ENCODE results near the gene PTPRZ1. TPM values are rescaled to one million over a fixed set of nuclear protein-coding genes. Genes with fewer than 3 reads are reported as not detected.

Gene PTPRZ1
- total and polyA plus RNA-seq, 2 donors (not counting 1 experiment from before 2014, with no cell fraction given) = not detected

DNA sequence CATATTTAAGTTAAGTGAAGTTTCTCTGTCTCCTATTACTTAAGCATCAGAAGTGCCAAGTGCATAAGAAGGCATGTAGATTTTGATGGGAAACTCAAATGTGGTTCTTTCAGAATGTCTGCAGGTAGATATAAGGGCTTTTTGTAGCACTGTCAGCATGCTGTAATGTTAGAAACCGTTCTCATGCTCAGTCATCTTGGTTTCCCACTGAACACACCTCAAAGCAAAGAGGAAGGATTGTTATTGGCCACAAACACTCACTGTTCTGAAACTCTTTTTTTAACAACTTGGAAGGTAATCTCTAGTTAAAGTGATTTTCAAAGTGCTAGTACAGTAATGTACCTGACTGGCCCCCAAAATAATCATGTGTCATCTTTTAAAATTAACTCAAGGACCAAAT lies 145.1 kb downstream of the PTPRZ1 start:
- H3K4me3 Mint-ChIP-seq = no peak overlapping the region
- no peaks in the 10 kb centered on the region for H3K4me1 Mint-ChIP-seq
- no peak overlapping the region for H3K4me2 ChIP-seq (replicated peaks; ENCODE audit: low read depth, low read length, poor library complexity, severe bottlenecking)
- H2AFZ ChIP-seq (ENCODE audit: insufficient read depth, low read depth, low read length, poor library complexity, severe bottlenecking) = no peak overlapping the region
- ChIA-PET POLR2A (no interaction called here), CTCF (no interaction called here)
- H3K79me2 ChIP-seq (ENCODE audit: control insufficient read depth, insufficient read depth, low read length) = no peaks in the 10 kb centered on the region
- ATAC-seq (ENCODE audit: low read depth) (no peak), DNase-seq (no peak)
- no CpG with 5 or more reads among the region's 1 CpG for WGBS (ENCODE audit: insufficient coverage)
- no peak overlapping the region for H3K9ac ChIP-seq (ENCODE audit: low read length)
- H3K9me3 Mint-ChIP-seq (ENCODE audit: insufficient read depth) = no peaks in the 10 kb centered on the region
- H3K27ac ChIP-seq (ENCODE audit: low read length in 2 of 2) = no peak overlapping the region
- no peak overlapping the region for H3K4me3 ChIP-seq (ENCODE audit: control extremely low read depth in 1 of 5, extremely low read depth in 1 of 5, insufficient read depth in 1 of 5, low read depth in 2 of 5, low read length in 4 of 5)
- no peak overlapping the region for H3K27ac Mint-ChIP-seq
- H3K27me3 ChIP-seq (replicated peaks in 1 of 4; ENCODE audit: control extremely low read depth in 1 of 4, control insufficient read depth in 3 of 4, insufficient read depth in 4 of 4, low read length in 3 of 4) = no peaks in the 10 kb centered on the region
- no peaks in the 10 kb centered on the region for H3K36me3 ChIP-seq (replicated peaks in 1 of 2; ENCODE audit: control extremely low read depth in 1 of 2, control insufficient read depth in 1 of 2, extremely low read depth in 1 of 2, insufficient read depth in 2 of 2, low read length in 1 of 2)
- peaks cover 6% of the 10 kb centered on the region for H3K27me3 Mint-ChIP-seq
- no peaks in the 10 kb centered on the region for H3K9me3 ChIP-seq (ENCODE audit: control extremely low read depth in 1 of 3, control insufficient read depth in 2 of 3, insufficient read depth in 1 of 3, low read length in 2 of 3)
- no peaks in the 10 kb centered on the region for H4K20me1 ChIP-seq (ENCODE audit: control insufficient read depth, insufficient read depth, low read length, poor library complexity, severe bottlenecking)
- intact Hi-C loops (cut with micrococcal nuclease) = no loop called here
- TF ChIP-seq, protein P1, sequence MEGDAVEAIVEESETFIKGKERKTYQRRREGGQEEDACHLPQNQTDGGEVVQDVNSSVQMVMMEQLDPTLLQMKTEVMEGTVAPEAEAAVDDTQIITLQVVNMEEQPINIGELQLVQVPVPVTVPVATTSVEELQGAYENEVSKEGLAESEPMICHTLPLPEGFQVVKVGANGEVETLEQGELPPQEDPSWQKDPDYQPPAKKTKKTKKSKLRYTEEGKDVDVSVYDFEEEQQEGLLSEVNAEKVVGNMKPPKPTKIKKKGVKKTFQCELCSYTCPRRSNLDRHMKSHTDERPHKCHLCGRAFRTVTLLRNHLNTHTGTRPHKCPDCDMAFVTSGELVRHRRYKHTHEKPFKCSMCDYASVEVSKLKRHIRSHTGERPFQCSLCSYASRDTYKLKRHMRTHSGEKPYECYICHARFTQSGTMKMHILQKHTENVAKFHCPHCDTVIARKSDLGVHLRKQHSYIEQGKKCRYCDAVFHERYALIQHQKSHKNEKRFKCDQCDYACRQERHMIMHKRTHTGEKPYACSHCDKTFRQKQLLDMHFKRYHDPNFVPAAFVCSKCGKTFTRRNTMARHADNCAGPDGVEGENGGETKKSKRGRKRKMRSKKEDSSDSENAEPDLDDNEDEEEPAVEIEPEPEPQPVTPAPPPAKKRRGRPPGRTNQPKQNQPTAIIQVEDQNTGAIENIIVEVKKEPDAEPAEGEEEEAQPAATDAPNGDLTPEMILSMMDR (IDR thresholded peaks at IDR 0.05) = no peak
- no peak for TF ChIP-seq EZH2 (IDR thresholded peaks at IDR 0.05; ENCODE audit: borderline replicate concordance, insufficient read depth, low read depth, low read length, poor library complexity, severe bottlenecking)
- no peaks in the 10 kb centered on the region for H3K4me1 ChIP-seq (ENCODE audit: control insufficient read depth in 2 of 2, insufficient read depth in 2 of 2, low read length in 2 of 2)

DNA sequence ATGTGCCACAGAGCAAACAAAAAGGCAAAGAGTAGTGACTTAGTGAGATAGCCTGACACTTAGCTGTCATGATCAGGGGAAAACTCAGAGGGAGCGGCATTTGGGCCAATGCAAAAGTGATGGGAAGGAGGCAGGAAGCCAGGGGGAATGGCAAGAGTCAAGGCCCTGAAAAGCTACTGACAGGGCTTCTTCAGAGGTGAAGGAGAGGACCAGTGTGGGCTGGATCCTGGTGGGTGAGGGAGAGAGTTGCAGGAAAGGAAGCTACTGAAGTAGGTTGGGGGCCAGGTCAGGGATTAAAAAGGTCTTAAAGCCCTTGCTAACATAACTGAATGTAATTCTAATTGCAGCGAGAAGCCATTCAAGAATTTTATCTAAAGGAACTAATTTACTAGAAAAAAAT lies 154.1 kb downstream of the PTPRZ1 start:
- ChIA-PET POLR2A (no interaction called here), CTCF (no interaction called here)
- no peak overlapping the region for H3K4me2 ChIP-seq (replicated peaks; ENCODE audit: low read depth, low read length, poor library complexity, severe bottlenecking)
- H4K20me1 ChIP-seq (ENCODE audit: control insufficient read depth, insufficient read depth, low read length, poor library complexity, severe bottlenecking) = no peaks in the 10 kb centered on the region
- no peaks in the 10 kb centered on the region for H3K36me3 ChIP-seq (replicated peaks in 1 of 2; ENCODE audit: control extremely low read depth in 1 of 2, control insufficient read depth in 1 of 2, extremely low read depth in 1 of 2, insufficient read depth in 2 of 2, low read length in 1 of 2)
- H3K9me3 Mint-ChIP-seq (ENCODE audit: insufficient read depth) = no peaks in the 10 kb centered on the region
- no peak overlapping the region for H3K27ac ChIP-seq (ENCODE audit: low read length in 2 of 2)
- no peak overlapping the region for H3K4me3 ChIP-seq (ENCODE audit: control extremely low read depth in 1 of 5, extremely low read depth in 1 of 5, insufficient read depth in 1 of 5, low read depth in 2 of 5, low read length in 4 of 5)
- no peaks in the 10 kb centered on the region for H3K27me3 ChIP-seq (replicated peaks in 1 of 4; ENCODE audit: control extremely low read depth in 1 of 4, control insufficient read depth in 3 of 4, insufficient read depth in 4 of 4, low read length in 3 of 4)
- no peak for DNase-seq
- no peak for ATAC-seq (ENCODE audit: low read depth)
- H3K9ac ChIP-seq (ENCODE audit: low read length) = no peak overlapping the region
- no peak overlapping the region for H3K4me3 Mint-ChIP-seq
- 90% methylated on average over 1 of the region's 2 CpGs for WGBS (ENCODE audit: insufficient coverage)
- intact Hi-C loops (cut with micrococcal nuclease) = no loop called here
- peaks cover 3% of the 10 kb centered on the region for H3K27me3 Mint-ChIP-seq
- no peak overlapping the region for H2AFZ ChIP-seq (ENCODE audit: insufficient read depth, low read depth, low read length, poor library complexity, severe bottlenecking)
- no peaks in the 10 kb centered on the region for H3K9me3 ChIP-seq (ENCODE audit: control extremely low read depth in 1 of 3, control insufficient read depth in 2 of 3, insufficient read depth in 1 of 3, low read length in 2 of 3)
- no peaks in the 10 kb centered on the region for H3K4me1 Mint-ChIP-seq
- TF ChIP-seq, protein P1 (IDR thresholded peaks at IDR 0.05) = no peak
- no peak for TF ChIP-seq EZH2 (IDR thresholded peaks at IDR 0.05; ENCODE audit: borderline replicate concordance, insufficient read depth, low read depth, low read length, poor library complexity, severe bottlenecking)
- H3K79me2 ChIP-seq (ENCODE audit: control insufficient read depth, insufficient read depth, low read length) = no peaks in the 10 kb centered on the region
- H3K4me1 ChIP-seq (ENCODE audit: control insufficient read depth in 2 of 2, insufficient read depth in 2 of 2, low read length in 2 of 2) = no peaks in the 10 kb centered on the region
- no peak overlapping the region for H3K27ac Mint-ChIP-seq

All from B cell (primary cell).